WTC11 (cell line): ENCODE measurements around the gene ZC2HC1C. TPM values are rescaled to one million over a fixed set of nuclear protein-coding genes. Genes with fewer than 3 reads are reported as not detected.

Experiments used
- ATAC-seq: fragments of 200-7000 bp; cut with Tn5 transposase; 2 replicates; pipeline ENCODE4 v1.10.0; 2021; ENCODE audit warnings: mild to moderate bottlenecking, moderate library complexity
- CTCF ChIA-PET: fragments of 300-600 bp; sonication (Branson Sonifier 250); formaldehyde crosslinking; loops from one replicate; lab custom pipeline; 2021; ENCODE audit warnings: antibody characterized with exemption; lab: Charles Lee
- POLR2A ChIA-PET: fragments of 350-600 bp; sonication (Branson Sonifier 250); formaldehyde crosslinking; loops from one replicate; lab custom pipeline; 2021; ENCODE audit warnings: antibody characterized with exemption; lab: Charles Lee
- DNase-seq: peaks from one replicate; pipeline ENCODE4 v3.0.0; 2021; ENCODE audit warnings: low spot score
- H3K27ac Mint-ChIP-seq: 2 replicates; pipeline ENCODE4 v1.8.0; 2021; ENCODE audit warnings: mixed read lengths
- H3K27me3 Mint-ChIP-seq: 2 replicates; pipeline ENCODE4 v1.8.0; 2021; ENCODE audit warnings: low read depth, mild to moderate bottlenecking, moderate library complexity, mixed read lengths
- H3K36me3 Mint-ChIP-seq: 2 replicates; pipeline ENCODE4 v1.8.0; 2021; ENCODE audit warnings: mixed read lengths
- H3K4me1 Mint-ChIP-seq: 2 replicates; pipeline ENCODE4 v1.8.0; 2022; ENCODE audit warnings: mixed read lengths
- H3K4me3 Mint-ChIP-seq: 2 replicates; pipeline ENCODE4 v1.8.0; 2021; ENCODE audit warnings: mild to moderate bottlenecking, moderate library complexity, mixed read lengths
- H3K9me3 Mint-ChIP-seq: 2 replicates; pipeline ENCODE4 v1.8.0; 2021; ENCODE audit warnings: mixed read lengths
- CREB1 ChIP-seq: sonication (generic); formaldehyde crosslinking; IDR thresholded peaks from 2 replicates; pipeline ENCODE4 v1.8.0; 2023; ENCODE audit warnings: mild to moderate bottlenecking, missing genetic modification reagents
- FOXK1 ChIP-seq: sonication (generic); formaldehyde crosslinking; IDR thresholded peaks from 2 replicates; pipeline ENCODE4 v1.8.0; 2022; ENCODE audit warnings: mild to moderate bottlenecking, moderate library complexity, missing genetic modification reagents
- FOXP1 ChIP-seq: sonication (generic); formaldehyde crosslinking; IDR thresholded peaks from 2 replicates; pipeline ENCODE4 v1.8.0; 2022; ENCODE audit warnings: missing genetic modification reagents, mild to moderate bottlenecking, moderate library complexity, borderline replicate concordance
- GRHL2 ChIP-seq: fragments of 250-450 bp; sonication (Bioruptor Pico); IDR thresholded peaks from 2 replicates; pipeline ENCODE4 v1.8.0; 2022; ENCODE audit warnings: mild to moderate bottlenecking, moderate library complexity; ENCODE audit not compliant: insufficient replicate concordance, severe bottlenecking
- GTF2I ChIP-seq: fragments of 250-450 bp; sonication (Bioruptor Pico); conservative IDR thresholded peaks from 2 replicates; pipeline ENCODE4 v1.4.0; 2021; ENCODE audit warnings: mild to moderate bottlenecking
- JAZF1 ChIP-seq: fragments of 250-450 bp; sonication (Bioruptor Pico); IDR thresholded peaks from 2 replicates; pipeline ENCODE4 v1.9.0; 2021; ENCODE audit warnings: moderate library complexity, mild to moderate bottlenecking, inconsistent platforms
- NFYB ChIP-seq: sonication (generic); formaldehyde crosslinking; conservative IDR thresholded peaks from 2 replicates; pipeline ENCODE4 v1.8.0; 2022; ENCODE audit warnings: low read depth, missing genetic modification reagents
- SMAD4 ChIP-seq: sonication (generic); formaldehyde crosslinking; IDR thresholded peaks from 2 replicates; pipeline ENCODE4 v1.8.0; 2022; ENCODE audit warnings: mild to moderate bottlenecking, missing genetic modification reagents
- SP1 ChIP-seq: sonication (generic); formaldehyde crosslinking; conservative IDR thresholded peaks from 2 replicates; pipeline ENCODE4 v1.8.1; 2022; ENCODE audit warnings: missing genetic modification reagents
- ZNF121 ChIP-seq: sonication (generic); formaldehyde crosslinking; IDR thresholded peaks from 2 replicates; pipeline ENCODE4 v1.8.0; 2023; ENCODE audit warnings: missing genetic modification reagents
- ZNF263 ChIP-seq: sonication (generic); formaldehyde crosslinking; IDR thresholded peaks from 2 replicates; pipeline ENCODE4 v1.8.1; 2022; ENCODE audit warnings: low read depth, mild to moderate bottlenecking, moderate library complexity, missing genetic modification reagents
- ZNF416 ChIP-seq: fragments of 250-450 bp; sonication (Bioruptor Pico); IDR thresholded peaks from 2 replicates; pipeline ENCODE4 v1.9.0; 2021; ENCODE audit warnings: mild to moderate bottlenecking, inconsistent platforms
- total RNA-seq: library from RNA; stranded (reverse); gene quantifications from 3 replicates; pipeline ENCODE4 v1.2.3, GENCODE V29; 2021
- TF ChIP-seq, protein P1 (sequence below): sonication (generic); formaldehyde crosslinking; IDR thresholded peaks from 2 replicates; pipeline ENCODE4 v1.8.0; 2023; ENCODE audit warnings: mild to moderate bottlenecking, missing genetic modification reagents
- TF ChIP-seq, protein P2 (sequence below): sonication (generic); formaldehyde crosslinking; IDR thresholded peaks from 2 replicates; pipeline ENCODE4 v1.8.1; 2023; ENCODE audit warnings: mild to moderate bottlenecking, missing genetic modification reagents, moderate library complexity
- TF ChIP-seq, protein P3 (sequence below): sonication (generic); formaldehyde crosslinking; conservative IDR thresholded peaks from 2 replicates; pipeline ENCODE4 v1.8.1; 2023; ENCODE audit warnings: mild to moderate bottlenecking, low read depth, missing genetic modification reagents, moderate library complexity
- TF ChIP-seq, protein P4 (sequence below): sonication (generic); formaldehyde crosslinking; IDR thresholded peaks from 2 replicates; pipeline ENCODE4 v1.8.0; 2022; ENCODE audit warnings: mild to moderate bottlenecking, missing genetic modification reagents
- TF ChIP-seq, protein P5 (sequence below): sonication (generic); formaldehyde crosslinking; IDR thresholded peaks from 2 replicates; pipeline ENCODE4 v1.8.0; 2023; ENCODE audit warnings: missing genetic modification reagents, mild to moderate bottlenecking, borderline replicate concordance

ZC2HC1C gene
- total RNA-seq, 1 experiment from 2014 or later, result 1.6 TPM

DNA sequence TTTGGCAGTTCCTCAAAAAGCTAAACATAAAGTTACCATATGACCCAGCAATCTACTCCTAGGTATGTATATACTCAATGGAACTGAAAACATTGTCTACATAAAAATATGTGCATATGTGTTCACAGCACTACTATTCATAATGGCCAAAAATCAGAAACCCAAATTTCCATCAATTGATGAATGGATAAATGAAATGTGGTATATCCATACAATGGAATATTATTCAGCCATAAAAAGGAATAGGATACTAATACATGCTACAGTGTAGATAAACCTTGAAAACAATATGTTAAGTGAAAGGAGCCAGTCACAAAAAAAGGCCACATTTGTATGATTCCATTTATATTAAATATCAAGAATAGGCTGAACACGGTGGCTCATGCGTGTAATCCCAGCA, 9.0 kb upstream of the ZC2HC1C start:
- ChIA-PET CTCF (no interaction called here), POLR2A (no interaction called here)
- peaks cover 28% of the 10 kb centered on the region for H3K36me3 Mint-ChIP-seq
- ATAC-seq (no peak), DNase-seq (no peak)
- peaks cover 15% of the 10 kb centered on the region for H3K4me1 Mint-ChIP-seq
- H3K27ac Mint-ChIP-seq, result no peak overlapping the region
- TF ChIP-seq GTF2I (CRISPR knock-in tag), result 0 out of 2 replicates have a peak, but pooled peaks have one; percentile 12
- TF ChIP-seq CREB1 (CRISPR knock-in tag), result no peak
- no peak overlapping the region for H3K4me3 Mint-ChIP-seq
- no peaks in the 10 kb centered on the region; the same call in 1 of the 2 replicates for H3K27me3 Mint-ChIP-seq
- H3K9me3 Mint-ChIP-seq, result peaks cover 18% of the 10 kb centered on the region

DNA sequence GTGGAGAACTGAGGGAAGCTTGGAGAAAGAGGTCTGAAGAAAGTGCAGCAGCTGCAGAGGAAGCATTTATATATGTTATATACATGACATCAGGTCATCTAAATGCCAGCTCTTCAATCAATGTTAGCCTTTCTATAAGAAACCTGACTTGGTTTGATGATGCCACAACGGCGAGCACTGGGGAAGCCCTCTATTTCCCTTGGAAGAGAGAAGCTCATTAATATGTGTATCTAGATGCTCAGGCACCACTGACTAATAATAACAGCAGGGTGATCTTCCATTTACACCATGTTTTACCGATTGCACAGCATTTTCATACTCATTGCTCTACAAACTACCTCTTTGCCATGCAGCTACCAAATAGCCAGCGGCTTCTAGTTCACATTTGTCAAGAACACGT, 6.4 kb upstream of the ZC2HC1C start:
- peaks cover 18% of the 10 kb centered on the region for H3K9me3 Mint-ChIP-seq
- H3K27me3 Mint-ChIP-seq, result no peaks in the 10 kb centered on the region
- ChIA-PET CTCF (interaction anchor here (0.7 to 3.1 kb wide), 7 partner anchors 11 to 202 kb away, joined by 3 to 29 read pairs (median 5); partner anchors contain the start of gene RPS6KL1), POLR2A (interaction anchor here (1.0 kb wide), 1 partner anchor 182 kb away, joined by 3 read pairs; no protein-coding TSS in a partner anchor)
- ATAC-seq, result no peak
- H3K4me3 Mint-ChIP-seq, result peak overlapping the region; percentile 96
- TF ChIP-seq FOXK1 (CRISPR knock-in tag), result no peak
- no peak for TF ChIP-seq ZNF121
- TF ChIP-seq ZNF263 (CRISPR knock-in tag), result no peak
- TF ChIP-seq, protein P1, sequence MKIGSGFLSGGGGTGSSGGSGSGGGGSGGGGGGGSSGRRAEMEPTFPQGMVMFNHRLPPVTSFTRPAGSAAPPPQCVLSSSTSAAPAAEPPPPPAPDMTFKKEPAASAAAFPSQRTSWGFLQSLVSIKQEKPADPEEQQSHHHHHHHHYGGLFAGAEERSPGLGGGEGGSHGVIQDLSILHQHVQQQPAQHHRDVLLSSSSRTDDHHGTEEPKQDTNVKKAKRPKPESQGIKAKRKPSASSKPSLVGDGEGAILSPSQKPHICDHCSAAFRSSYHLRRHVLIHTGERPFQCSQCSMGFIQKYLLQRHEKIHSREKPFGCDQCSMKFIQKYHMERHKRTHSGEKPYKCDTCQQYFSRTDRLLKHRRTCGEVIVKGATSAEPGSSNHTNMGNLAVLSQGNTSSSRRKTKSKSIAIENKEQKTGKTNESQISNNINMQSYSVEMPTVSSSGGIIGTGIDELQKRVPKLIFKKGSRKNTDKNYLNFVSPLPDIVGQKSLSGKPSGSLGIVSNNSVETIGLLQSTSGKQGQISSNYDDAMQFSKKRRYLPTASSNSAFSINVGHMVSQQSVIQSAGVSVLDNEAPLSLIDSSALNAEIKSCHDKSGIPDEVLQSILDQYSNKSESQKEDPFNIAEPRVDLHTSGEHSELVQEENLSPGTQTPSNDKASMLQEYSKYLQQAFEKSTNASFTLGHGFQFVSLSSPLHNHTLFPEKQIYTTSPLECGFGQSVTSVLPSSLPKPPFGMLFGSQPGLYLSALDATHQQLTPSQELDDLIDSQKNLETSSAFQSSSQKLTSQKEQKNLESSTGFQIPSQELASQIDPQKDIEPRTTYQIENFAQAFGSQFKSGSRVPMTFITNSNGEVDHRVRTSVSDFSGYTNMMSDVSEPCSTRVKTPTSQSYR, result no peak
- no peak for TF ChIP-seq SMAD4 (CRISPR knock-in tag)
- TF ChIP-seq JAZF1 (CRISPR knock-in tag), result no peak
- TF ChIP-seq, protein P2, sequence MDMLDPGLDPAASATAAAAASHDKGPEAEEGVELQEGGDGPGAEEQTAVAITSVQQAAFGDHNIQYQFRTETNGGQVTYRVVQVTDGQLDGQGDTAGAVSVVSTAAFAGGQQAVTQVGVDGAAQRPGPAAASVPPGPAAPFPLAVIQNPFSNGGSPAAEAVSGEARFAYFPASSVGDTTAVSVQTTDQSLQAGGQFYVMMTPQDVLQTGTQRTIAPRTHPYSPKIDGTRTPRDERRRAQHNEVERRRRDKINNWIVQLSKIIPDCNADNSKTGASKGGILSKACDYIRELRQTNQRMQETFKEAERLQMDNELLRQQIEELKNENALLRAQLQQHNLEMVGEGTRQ (CRISPR knock-in tag), result no peak
- no peak for TF ChIP-seq FOXP1 (CRISPR knock-in tag)
- TF ChIP-seq, protein P3, sequence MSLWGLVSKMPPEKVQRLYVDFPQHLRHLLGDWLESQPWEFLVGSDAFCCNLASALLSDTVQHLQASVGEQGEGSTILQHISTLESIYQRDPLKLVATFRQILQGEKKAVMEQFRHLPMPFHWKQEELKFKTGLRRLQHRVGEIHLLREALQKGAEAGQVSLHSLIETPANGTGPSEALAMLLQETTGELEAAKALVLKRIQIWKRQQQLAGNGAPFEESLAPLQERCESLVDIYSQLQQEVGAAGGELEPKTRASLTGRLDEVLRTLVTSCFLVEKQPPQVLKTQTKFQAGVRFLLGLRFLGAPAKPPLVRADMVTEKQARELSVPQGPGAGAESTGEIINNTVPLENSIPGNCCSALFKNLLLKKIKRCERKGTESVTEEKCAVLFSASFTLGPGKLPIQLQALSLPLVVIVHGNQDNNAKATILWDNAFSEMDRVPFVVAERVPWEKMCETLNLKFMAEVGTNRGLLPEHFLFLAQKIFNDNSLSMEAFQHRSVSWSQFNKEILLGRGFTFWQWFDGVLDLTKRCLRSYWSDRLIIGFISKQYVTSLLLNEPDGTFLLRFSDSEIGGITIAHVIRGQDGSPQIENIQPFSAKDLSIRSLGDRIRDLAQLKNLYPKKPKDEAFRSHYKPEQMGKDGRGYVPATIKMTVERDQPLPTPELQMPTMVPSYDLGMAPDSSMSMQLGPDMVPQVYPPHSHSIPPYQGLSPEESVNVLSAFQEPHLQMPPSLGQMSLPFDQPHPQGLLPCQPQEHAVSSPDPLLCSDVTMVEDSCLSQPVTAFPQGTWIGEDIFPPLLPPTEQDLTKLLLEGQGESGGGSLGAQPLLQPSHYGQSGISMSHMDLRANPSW, result no peak
- TF ChIP-seq GRHL2 (CRISPR knock-in tag), result no peak
- no peak for TF ChIP-seq ZNF416 (CRISPR knock-in tag)
- TF ChIP-seq, protein P4, sequence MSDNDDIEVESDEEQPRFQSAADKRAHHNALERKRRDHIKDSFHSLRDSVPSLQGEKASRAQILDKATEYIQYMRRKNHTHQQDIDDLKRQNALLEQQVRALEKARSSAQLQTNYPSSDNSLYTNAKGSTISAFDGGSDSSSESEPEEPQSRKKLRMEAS (CRISPR knock-in tag), result no peak
- H3K36me3 Mint-ChIP-seq, result peaks cover 28% of the 10 kb centered on the region
- peaks cover 15% of the 10 kb centered on the region for H3K4me1 Mint-ChIP-seq
- H3K27ac Mint-ChIP-seq, result no peak overlapping the region
- DNase-seq, result no peak

DNA sequence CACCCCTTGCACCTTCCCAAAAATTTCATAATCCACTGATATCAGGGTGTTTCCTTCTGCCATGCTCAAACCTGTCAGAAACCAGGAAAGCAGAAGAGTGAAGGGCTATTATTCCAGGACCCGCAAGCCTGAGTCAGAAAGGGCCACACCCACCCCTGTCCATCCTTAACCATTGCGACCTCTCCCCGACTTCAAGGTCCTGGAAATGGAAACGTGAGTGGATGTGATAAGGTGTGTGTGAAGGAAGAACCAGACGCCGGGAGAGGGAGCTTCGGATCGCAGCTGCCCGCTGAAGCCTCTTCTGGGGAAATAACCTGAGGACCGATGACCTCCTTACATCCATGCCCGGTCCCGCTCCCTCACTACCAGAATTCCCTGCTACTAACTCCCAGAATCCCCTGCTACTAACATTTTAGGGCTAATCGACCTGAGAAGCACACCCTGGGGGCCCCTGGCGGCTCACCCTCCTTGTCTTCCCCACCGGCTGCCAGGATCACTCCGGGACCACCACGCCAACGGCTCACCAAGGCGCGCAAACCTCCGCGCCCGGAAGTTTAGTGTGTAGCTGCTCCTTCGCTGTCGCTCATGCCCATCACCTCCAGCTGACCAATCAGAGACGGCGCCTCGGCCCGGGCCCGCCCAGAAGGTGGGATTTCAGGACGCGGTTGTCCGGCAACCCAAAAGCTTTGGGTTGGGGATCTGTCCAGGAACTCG, 5.8 kb upstream of the ZC2HC1C start, which contains the start of gene ACYP1:
Gene ACYP1 (minus strand): TSS at position 534 of the 714 bp plus-strand sequence. CDS start 471 bp downstream, at position 63.
- peaks cover 13% of the 10 kb centered on the region for H3K4me1 Mint-ChIP-seq
- TF ChIP-seq SP1 (CRISPR knock-in tag) (peak; percentile 41; the same call in 1 of the 2 replicates), NFYB (CRISPR knock-in tag) (peak; percentile 89), GTF2I (CRISPR knock-in tag) (0 out of 2 replicates have a peak, but pooled peaks have one; percentile 25)
- TF ChIP-seq, protein P5, sequence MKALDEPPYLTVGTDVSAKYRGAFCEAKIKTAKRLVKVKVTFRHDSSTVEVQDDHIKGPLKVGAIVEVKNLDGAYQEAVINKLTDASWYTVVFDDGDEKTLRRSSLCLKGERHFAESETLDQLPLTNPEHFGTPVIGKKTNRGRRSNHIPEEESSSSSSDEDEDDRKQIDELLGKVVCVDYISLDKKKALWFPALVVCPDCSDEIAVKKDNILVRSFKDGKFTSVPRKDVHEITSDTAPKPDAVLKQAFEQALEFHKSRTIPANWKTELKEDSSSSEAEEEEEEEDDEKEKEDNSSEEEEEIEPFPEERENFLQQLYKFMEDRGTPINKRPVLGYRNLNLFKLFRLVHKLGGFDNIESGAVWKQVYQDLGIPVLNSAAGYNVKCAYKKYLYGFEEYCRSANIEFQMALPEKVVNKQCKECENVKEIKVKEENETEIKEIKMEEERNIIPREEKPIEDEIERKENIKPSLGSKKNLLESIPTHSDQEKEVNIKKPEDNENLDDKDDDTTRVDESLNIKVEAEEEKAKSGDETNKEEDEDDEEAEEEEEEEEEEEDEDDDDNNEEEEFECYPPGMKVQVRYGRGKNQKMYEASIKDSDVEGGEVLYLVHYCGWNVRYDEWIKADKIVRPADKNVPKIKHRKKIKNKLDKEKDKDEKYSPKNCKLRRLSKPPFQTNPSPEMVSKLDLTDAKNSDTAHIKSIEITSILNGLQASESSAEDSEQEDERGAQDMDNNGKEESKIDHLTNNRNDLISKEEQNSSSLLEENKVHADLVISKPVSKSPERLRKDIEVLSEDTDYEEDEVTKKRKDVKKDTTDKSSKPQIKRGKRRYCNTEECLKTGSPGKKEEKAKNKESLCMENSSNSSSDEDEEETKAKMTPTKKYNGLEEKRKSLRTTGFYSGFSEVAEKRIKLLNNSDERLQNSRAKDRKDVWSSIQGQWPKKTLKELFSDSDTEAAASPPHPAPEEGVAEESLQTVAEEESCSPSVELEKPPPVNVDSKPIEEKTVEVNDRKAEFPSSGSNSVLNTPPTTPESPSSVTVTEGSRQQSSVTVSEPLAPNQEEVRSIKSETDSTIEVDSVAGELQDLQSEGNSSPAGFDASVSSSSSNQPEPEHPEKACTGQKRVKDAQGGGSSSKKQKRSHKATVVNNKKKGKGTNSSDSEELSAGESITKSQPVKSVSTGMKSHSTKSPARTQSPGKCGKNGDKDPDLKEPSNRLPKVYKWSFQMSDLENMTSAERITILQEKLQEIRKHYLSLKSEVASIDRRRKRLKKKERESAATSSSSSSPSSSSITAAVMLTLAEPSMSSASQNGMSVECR, result peak; percentile 27; the same call in 1 of the 2 replicates

More for the DNA sequence above, 5.8 kb upstream of the ZC2HC1C start, which contains the start of gene ACYP1:
- Mint-ChIP-seq H3K9me3 (peaks cover 18% of the 10 kb centered on the region), H3K4me3 (peak within 1 kb of the TSS; percentile 96), H3K27me3 (no peaks in the 10 kb centered on the region), H3K36me3 (peaks cover 25% of the 10 kb centered on the region), H3K27ac (peak within 1 kb of the TSS; percentile 79)
- ATAC-seq, result peak; percentile 98
- ChIA-PET POLR2A (interaction anchor here (0.6 to 1.5 kb wide), 3 partner anchors 17 to 231 kb away, joined by 3 to 5 read pairs (median 5); no protein-coding TSS in a partner anchor), CTCF (interaction anchor here (0.5 to 3.1 kb wide), 17 partner anchors 12 to 514 kb away, joined by 3 to 29 read pairs (median 5); partner anchors contain the start of genes EIF2B2 and RPS6KL1)
- DNase-seq, result peak; percentile 97
